Measurements from ENCODE around the gene LMO7. TPM values are rescaled to one million over a fixed set of nuclear protein-coding genes. Genes with fewer than 3 reads are reported as not detected.

The LMO7 gene
- total and polyA plus RNA-seq, 4 donors, result 75.9 to 679 (median 214) TPM

DNA sequence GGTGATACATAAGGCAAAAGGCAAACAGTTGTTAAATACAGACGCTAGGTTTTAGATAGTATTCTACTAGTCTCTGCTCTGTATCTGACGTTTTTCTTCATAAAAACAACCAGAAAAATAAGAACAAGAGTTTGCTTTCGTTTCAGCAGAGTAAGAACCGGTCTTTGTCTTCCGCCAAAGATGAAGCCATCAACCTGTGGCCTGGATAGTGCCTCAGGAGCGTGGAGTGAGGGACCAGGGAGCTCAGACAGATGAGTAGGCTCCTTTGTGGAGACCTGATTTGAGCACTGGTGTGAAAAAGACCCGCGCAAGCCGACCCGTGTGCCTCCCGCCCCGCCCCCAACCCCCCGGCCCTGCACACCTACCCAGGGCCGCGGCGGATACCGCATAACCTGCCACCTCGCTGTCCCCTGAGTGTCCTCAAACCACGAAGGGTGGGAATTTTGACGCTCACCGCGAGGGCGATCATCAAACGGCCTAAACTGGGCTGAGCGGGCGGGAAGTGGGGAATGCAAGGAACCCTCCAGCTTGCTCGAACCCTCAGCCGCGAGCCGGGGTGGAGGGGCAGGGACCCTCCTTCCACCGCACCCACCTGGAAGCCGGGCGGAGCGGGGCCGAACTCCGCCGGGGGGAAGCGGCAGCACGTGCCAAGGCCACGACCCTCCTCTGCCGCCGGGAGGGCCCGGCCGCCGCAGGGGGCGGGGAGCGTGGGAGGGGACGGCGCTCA is 866 bp upstream of the LMO7 start:
- TF ChIP-seq CTCF (IDR thresholded peaks at IDR 0.05; ENCODE audit: control extremely low read depth, extremely low read depth), result no peak
- WGBS, 2 donors, result 34 to 37% methylated on average over 49 of the region's 49 CpGs
- Histone ChIP-seq H3K9me3 (ENCODE audit: control insufficient read depth in 4 of 4, insufficient read depth in 3 of 4, low read length in 3 of 4) (peaks cover 0 to 2% (median 0%) of the 10 kb centered on the region in 4 donors), H3K4me1 (ENCODE audit: control insufficient read depth in 5 of 5, insufficient read depth in 5 of 5, low read length in 5 of 5) (peaks cover 0 to 7% (median 6%) of the 10 kb centered on the region in 5 donors), H3K9ac (ENCODE audit: insufficient read depth in 1 of 2, low read length in 2 of 2) (no peak overlapping the region), H3K4me3 (peak overlapping the region; percentile 51), H3K36me3 (ENCODE audit: control insufficient read depth in 4 of 4, insufficient read depth in 4 of 4, low read length in 4 of 4) (no peaks in the 10 kb centered on the region), H3K27ac (ENCODE audit: low read depth in 1 of 2, low read length in 1 of 2) (peak overlapping the region in 1 of 2 donors; percentile 40), H3K27me3 (ENCODE audit: control insufficient read depth in 3 of 3, insufficient read depth in 3 of 3, low read length in 2 of 3) (peaks cover 0 to 7% (median 5%) of the 10 kb centered on the region in 3 donors)
- DNase-seq (peak in 2 of 3 donors; percentile 13 to 33), ATAC-seq (ENCODE audit: insufficient read depth, low FRiP score) (no peak)

- H3K27me3 ChIP-seq (ENCODE audit: control insufficient read depth in 3 of 3, insufficient read depth in 3 of 3, low read length in 2 of 3), result peaks cover 0 to 7% (median 5%) of the 10 kb centered on the region in 3 donors
- H3K4me1 ChIP-seq (ENCODE audit: control insufficient read depth in 5 of 5, insufficient read depth in 5 of 5, low read length in 5 of 5), result peaks cover 0 to 7% (median 6%) of the 10 kb centered on the region in 5 donors
- peak overlapping the region in 1 of 2 donors; percentile 65 for H3K27ac ChIP-seq (ENCODE audit: low read depth in 1 of 2, low read length in 1 of 2)
- no peak for TF ChIP-seq CTCF (IDR thresholded peaks at IDR 0.05; ENCODE audit: control extremely low read depth, extremely low read depth)
- peak overlapping the region; percentile 62 for H3K4me3 ChIP-seq
- 1% methylated on average over 57 to 58 of the region's 58 CpGs for WGBS, 2 donors
- DNase-seq (peak; percentile 53 to 63 (median 54)), ATAC-seq (ENCODE audit: insufficient read depth, low FRiP score) (peak; percentile 32)
- H3K9ac ChIP-seq (ENCODE audit: insufficient read depth in 1 of 2, low read length in 2 of 2), result peak overlapping the region; percentile 46 to 67
- peaks cover 0 to under 1% (median 0%) of the 10 kb centered on the region in 4 donors for H3K9me3 ChIP-seq (ENCODE audit: control insufficient read depth in 4 of 4, insufficient read depth in 3 of 4, low read length in 3 of 4)
- no peaks in the 10 kb centered on the region for H3K36me3 ChIP-seq (ENCODE audit: control insufficient read depth in 4 of 4, insufficient read depth in 4 of 4, low read length in 4 of 4)
Measured at GRCh38 chr13:75636436-75637180, 478 bp downstream of the LMO7 start.

GRCh38 chr13:75637181-75637750 is 1.1 kb downstream of the LMO7 start:
- Histone ChIP-seq H3K4me1 (ENCODE audit: control insufficient read depth in 5 of 5, insufficient read depth in 5 of 5, low read length in 5 of 5) (peaks cover 0 to 7% (median 6%) of the 10 kb centered on the region in 5 donors), H3K9ac (ENCODE audit: insufficient read depth in 1 of 2, low read length in 2 of 2) (peak overlapping the region in 1 of 2 donors; percentile 17), H3K27ac (ENCODE audit: low read depth in 1 of 2, low read length in 1 of 2) (no peak overlapping the region), H3K9me3 (ENCODE audit: control insufficient read depth in 4 of 4, insufficient read depth in 3 of 4, low read length in 3 of 4) (no peaks in the 10 kb centered on the region), H3K27me3 (ENCODE audit: control insufficient read depth in 3 of 3, insufficient read depth in 3 of 3, low read length in 2 of 3) (peaks cover 0 to 7% (median 5%) of the 10 kb centered on the region in 3 donors), H3K36me3 (ENCODE audit: control insufficient read depth in 4 of 4, insufficient read depth in 4 of 4, low read length in 4 of 4) (no peaks in the 10 kb centered on the region), H3K4me3 (no peak overlapping the region)
- DNase-seq (peak in 2 of 3 donors; percentile 43 to 48), ATAC-seq (ENCODE audit: insufficient read depth, low FRiP score) (no peak)
- 27 to 32% methylated on average over 16 to 17 of the region's 17 CpGs for WGBS, 2 donors
- TF ChIP-seq CTCF (IDR thresholded peaks at IDR 0.05; ENCODE audit: control extremely low read depth, extremely low read depth), result no peak

Measured in lung (tissue), 12 donors.